IMR-90 (cell line): ENCODE data around the gene ERN1. TPM values are rescaled to one million over a fixed set of nuclear protein-coding genes. Genes with fewer than 3 reads are reported as not detected.

Source experiments
- ATAC-seq: fragments of 200-7000 bp; cut with Tn5 transposase; 2 replicates; pipeline ENCODE4 v1.9.1; 2020; ENCODE audit warnings: low read depth, mild to moderate bottlenecking, moderate library complexity
- BruUV-seq: library from RNA; stranded (reverse); fragments of 400-500 nt; replicated peaks from 2 replicates; lab custom pipeline; 2021; lab: Mats Ljungman, UMichigan
- CTCF ChIA-PET: fragments of 300-600 bp; formaldehyde crosslinking; extraction: SDS; loops from one replicate; lab custom pipeline; 2021; ENCODE audit warnings: antibody characterized with exemption; lab: Yijun Ruan, JAX
- POLR2A ChIA-PET: fragments of 300-600 bp; sonication (Branson Sonifier 250); formaldehyde crosslinking; loops from one replicate; lab custom pipeline; 2022; ENCODE audit warnings: antibody characterized with exemption; ENCODE audit not compliant: unreplicated experiment; lab: Charles Lee
- DNase-seq: peaks from one replicate; pipeline ENCODE4 v3.0.0; 2013
- H2AFZ ChIP-seq: replicated peaks from 2 replicates; pipeline ENCODE3; 2013; ENCODE audit warnings: low read length, mild to moderate bottlenecking; ENCODE audit not compliant: poor library complexity
- H2AK5ac ChIP-seq: 2 replicates; pipeline ENCODE4 v1.6.1; 2013; ENCODE audit warnings: low read depth, low read length, inconsistent platforms
- H2AK9ac ChIP-seq: replicated peaks from 2 replicates; pipeline ENCODE3; 2013; ENCODE audit warnings: mild to moderate bottlenecking, low read depth, low read length, moderate library complexity; ENCODE audit not compliant: poor library complexity
- H2BK120ac ChIP-seq: 2 replicates; pipeline ENCODE4 v1.6.1; 2013; ENCODE audit warnings: low read depth, low read length, inconsistent platforms
- H2BK15ac ChIP-seq: 3 replicates; pipeline ENCODE4 v1.6.1; 2013; ENCODE audit warnings: low read depth, low read length, inconsistent platforms
- H2BK20ac ChIP-seq: 2 replicates; pipeline ENCODE4 v1.6.1; 2013; ENCODE audit warnings: low read depth, mild to moderate bottlenecking, inconsistent platforms, low read length, moderate library complexity
- H2BK5ac ChIP-seq: 2 replicates; pipeline ENCODE4 v1.6.1; 2013; ENCODE audit warnings: mild to moderate bottlenecking, low read depth, low read length, inconsistent platforms; ENCODE audit not compliant: poor library complexity, severe bottlenecking
- H3K14ac ChIP-seq: replicated peaks from 2 replicates; pipeline ENCODE4 v1.6.1; 2013; ENCODE audit warnings: low read depth, low read length, inconsistent platforms
- H3K18ac ChIP-seq: 2 replicates; pipeline ENCODE4 v1.6.1; 2013; ENCODE audit warnings: low read depth, low read length, control low read depth
- H3K23ac ChIP-seq: 2 replicates; pipeline ENCODE4 v1.6.1; 2013; ENCODE audit warnings: low read depth, low read length, inconsistent platforms
- H3K27ac ChIP-seq: 2 replicates; pipeline ENCODE4 v1.5.1; 2013; ENCODE audit warnings: mild to moderate bottlenecking, control low read depth, low read length; ENCODE audit not compliant: insufficient read depth
- H3K27me3 ChIP-seq: 2 replicates; pipeline ENCODE4 v1.6.1; 2013; ENCODE audit warnings: low read length; ENCODE audit not compliant: control insufficient read depth, insufficient read depth
- H3K36me3 ChIP-seq: 2 replicates; pipeline ENCODE4 v1.6.1; 2013; ENCODE audit warnings: low read length, mixed read lengths; ENCODE audit not compliant: control insufficient read depth, insufficient read depth
- H3K4ac ChIP-seq: 2 replicates; pipeline ENCODE4 v1.6.1; 2013; ENCODE audit warnings: low read depth, low read length, inconsistent platforms
- H3K4me1 ChIP-seq: 2 replicates; pipeline ENCODE4 v1.6.1; 2013; ENCODE audit warnings: low read length, mixed read lengths; ENCODE audit not compliant: control insufficient read depth, insufficient read depth
- H3K4me2 ChIP-seq: 2 replicates; pipeline ENCODE4 v1.6.1; 2013; ENCODE audit warnings: low read depth, mild to moderate bottlenecking, control low read depth, low read length, moderate library complexity
- H3K4me3 ChIP-seq: 2 replicates; pipeline ENCODE4 v1.5.1; 2013; ENCODE audit warnings: low read depth, mild to moderate bottlenecking, control low read depth, low read length, moderate library complexity; ENCODE audit not compliant: insufficient read depth
- H3K56ac ChIP-seq: 2 replicates; pipeline ENCODE4 v1.6.1; 2013; ENCODE audit warnings: low read length, inconsistent platforms; ENCODE audit not compliant: insufficient read depth; ENCODE audit errors: extremely low read depth
- H3K79me1 ChIP-seq, 2 experiments: 2 replicates each; pipeline ENCODE4 v1.6.1; 2013; ENCODE audit warnings: low read length in 2 of 2, inconsistent platforms in 1 of 2, low read depth in 1 of 2
- H3K9ac ChIP-seq: 2 replicates; pipeline ENCODE4 v1.6.1; 2013; ENCODE audit warnings: low read depth, low read length, control low read depth
- H3K9me1 ChIP-seq: 2 replicates; pipeline ENCODE4 v1.6.1; 2013; ENCODE audit warnings: low read length, inconsistent platforms; ENCODE audit not compliant: insufficient read depth
- H3K9me3 ChIP-seq: 2 replicates; pipeline ENCODE4 v1.6.1; 2013; ENCODE audit warnings: low read length; ENCODE audit not compliant: control insufficient read depth, insufficient read depth
- H4K20me1 ChIP-seq: 2 replicates; pipeline ENCODE4 v1.6.1; 2013; ENCODE audit warnings: low read length, inconsistent platforms; ENCODE audit not compliant: insufficient read depth
- H4K5ac ChIP-seq: 2 replicates; pipeline ENCODE4 v1.6.1; 2013; ENCODE audit warnings: mild to moderate bottlenecking, low read depth, low read length, control low read depth
- H4K8ac ChIP-seq, 2 experiments: 2 replicates each; pipeline ENCODE4 v1.6.1; 2013; ENCODE audit warnings: low read depth in 2 of 2, low read length in 2 of 2, control low read depth in 1 of 2, inconsistent platforms in 1 of 2
- H4K91ac ChIP-seq: 2 replicates; pipeline ENCODE4 v1.6.1; 2013; ENCODE audit warnings: low read depth, low read length, inconsistent platforms; ENCODE audit not compliant: insufficient read depth
- BHLHE40 ChIP-seq: fragments of 150-350 bp; IDR thresholded peaks from 2 replicates; pipeline ENCODE4 v1.6.1; 2016; ENCODE audit warnings: mild to moderate bottlenecking, low read depth, low read length
- CEBPB ChIP-seq: IDR thresholded peaks from 2 replicates; pipeline ENCODE4 v1.6.1; 2012; ENCODE audit warnings: low read depth, low read length, improper control_type of control experiment
- CHD1 ChIP-seq: IDR thresholded peaks from 2 replicates; pipeline ENCODE4 v1.6.1; 2012; ENCODE audit warnings: low read depth, low read length, improper control_type of control experiment
- POLR2A ChIP-seq: IDR thresholded peaks from 2 replicates; pipeline ENCODE4 v1.6.1; 2012; ENCODE audit warnings: mild to moderate bottlenecking, low read depth, low read length
- RFX5 ChIP-seq: IDR thresholded peaks from 2 replicates; pipeline ENCODE4 v1.8.0; 2012; ENCODE audit warnings: low read depth, mild to moderate bottlenecking, low read length, moderate library complexity
- SMC3 ChIP-seq: fragments of 150-350 bp; IDR thresholded peaks from 2 replicates; pipeline ENCODE4 v1.6.1; 2016; ENCODE audit warnings: low read depth, mild to moderate bottlenecking, antibody characterized with exemption, low read length, moderate library complexity
- WGBS, 2 experiments: methylation state at CpG; one replicate each; pipeline versions ENCODE4 v1.1.5 to v1.1.7; 2013; ENCODE audit warnings: missing lambda C conversion rate in 2 of 2; ENCODE audit not compliant: insufficient read length in 1 of 2; ENCODE audit errors: extremely low coverage in 2 of 2; 5-methylcytosine and 5-hydroxymethylcytosine counted together
- dilution Hi-C: fragments of 300-500 bp; cut with HindIII; formaldehyde crosslinking; loops from one replicate; pipeline ENCODE4 v1.14.3; 2018; ENCODE audit warnings: low sequenced_read_pairs; ENCODE audit not compliant: unreplicated experiment
- in situ Hi-C: fragments of 300-500 bp; cut with MboI; formaldehyde crosslinking; loops from 3 replicates; pipeline ENCODE4 v1.14.3; 2019; ENCODE audit warnings: low sequenced_read_pairs, inconsistent platforms, mixed read lengths
- intact Hi-C: fragments of 100-400 bp; cut with micrococcal nuclease; formaldehyde crosslinking; loops from 2 replicates; pipeline ENCODE4 v1.10.0; 2022
- polyA plus RNA-seq, 3 experiments: library from polyadenylated mRNA; depleted of rRNA; stranded (reverse); fragments of >200 nt; gene quantifications; 2 replicates each; pipeline ENCODE4 v1.2.3, GENCODE V29; 2012; ENCODE audit warnings: low replicate concordance in 1 of 3
- total RNA-seq: library from RNA; depleted of rRNA; stranded (reverse); fragments of >200 nt; gene quantifications from 2 replicates; pipeline ENCODE4 v1.2.3, GENCODE V29; 2012

Gene ERN1
- total and polyA plus RNA-seq, 2 of the 4 experiments (the other 2 are of a cell fraction) = 2.7 to 4.1 TPM

DNA sequence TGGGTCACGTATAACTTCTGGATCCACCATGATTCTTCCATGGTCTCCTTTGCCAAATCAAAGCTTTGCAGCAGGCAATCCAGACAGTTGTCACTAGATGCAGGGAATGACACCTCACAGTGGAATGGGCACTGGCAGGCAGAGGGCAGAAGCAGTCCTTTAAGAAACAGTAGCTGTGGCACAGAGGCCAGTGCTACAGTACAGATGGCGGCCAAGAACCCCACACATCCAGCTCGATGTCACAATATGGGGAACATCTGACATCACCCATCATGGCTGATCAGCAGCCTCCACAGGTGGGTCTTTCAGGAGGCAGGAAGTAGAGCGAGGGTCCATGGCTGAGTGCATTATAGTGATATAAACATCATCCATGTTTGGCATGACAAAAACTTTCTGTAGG lies 18.8 kb upstream of the ERN1 start:
- no peak for ATAC-seq
- no peak overlapping the region for H3K27ac ChIP-seq

More for the DNA sequence above, 18.8 kb upstream of the ERN1 start:
- Histone ChIP-seq H3K23ac (0 out of 2 replicates have a peak overlapping the region, but pooled peaks have one; percentile 3), H3K79me1 (peaks cover 7 to 29% of the 10 kb centered on the region in 2 experiments; a peak in 3 of 4 replicates), H3K4me1 (peaks cover 5% of the 10 kb centered on the region), H3K36me3 (peaks cover 12% of the 10 kb centered on the region; the same call in 1 of the 2 replicates), H3K56ac (no peak overlapping the region), H4K91ac (no peak overlapping the region), H3K14ac (no peak overlapping the region), H2BK5ac (peak overlapping the region; percentile 31), H2AK9ac (peak overlapping the region; percentile 18), H3K4ac (no peak overlapping the region), H3K4me2 (no peak overlapping the region), H2AFZ (peak overlapping the region; percentile 64), H4K5ac (no peak overlapping the region), H3K9me3 (no peaks in the 10 kb centered on the region), H3K27me3 (no peaks in the 10 kb centered on the region), H2BK120ac (no peak overlapping the region), H2BK15ac (no peak overlapping the region), H3K9me1 (peaks cover 11% of the 10 kb centered on the region), H4K20me1 (peaks cover 24% of the 10 kb centered on the region), H3K9ac (no peak overlapping the region), H3K18ac (no peak overlapping the region), H4K8ac (no peak overlapping the region), H3K4me3 (no peak overlapping the region), H2BK20ac (no peak overlapping the region), H2AK5ac (no peak overlapping the region)
- intact Hi-C loops (no loop called here), dilution Hi-C loops (no loop called here), in situ Hi-C loops (loop anchor here (5.0 kb wide), 1 partner anchor 134 kb away; no protein-coding TSS in a partner anchor)
- no peak for DNase-seq
- BruUV-seq = no TSS peak
- CTCF ChIA-PET = interaction anchor here (1.0 to 1.1 kb wide), 2 partner anchors 15 to 61 kb away, joined by 3 to 4 read pairs; no protein-coding TSS in a partner anchor
- POLR2A ChIA-PET = no interaction called here
- 100% methylated on average over 1 of the region's 4 CpGs; no CpG with 5 or more reads in 1 of the 2 experiments for WGBS, 2 experiments
- TF ChIP-seq CEBPB (peak; percentile 48; the same call in 1 of the 2 replicates), RFX5 (no peak), SMC3 (no peak), BHLHE40 (no peak), CHD1 (no peak), POLR2A (no peak)
